Fibroblast of pulmonary artery (primary cell): ENCODE measurements around the gene RGL1.

ENCODE experiments used
- DNase-seq: peaks from one replicate; pipeline ENCODE4 v3.0.0-alpha.2; 2010; ENCODE audit warnings: low read depth
- H3K4me3 ChIP-seq: replicated peaks from 2 replicates; pipeline ENCODE4 v1.5.1; 2011; ENCODE audit warnings: low read depth, mild to moderate bottlenecking, control low read depth, low read length, moderate library complexity
- CTCF ChIP-seq: IDR thresholded peaks from 2 replicates; pipeline ENCODE4 v1.5.1; 2011; ENCODE audit warnings: mild to moderate bottlenecking, control low read depth, low read length, inconsistent platforms; ENCODE audit errors: missing control alignments

The RGL1 gene

GRCh38 chr1:183764981-183765380, 39.9 kb upstream of the RGL1 start:
- H3K4me3 ChIP-seq = no peak overlapping the region
- DNase-seq = no peak
- no peak for TF ChIP-seq CTCF

- no peak for DNase-seq
- no peak for TF ChIP-seq CTCF
- no peak overlapping the region for H3K4me3 ChIP-seq
Observed at GRCh38 chr1:183769956-183770815, 34.7 kb upstream of the RGL1 start.

GRCh38 chr1:183770816-183771128, 34.1 kb upstream of the RGL1 start:
- H3K4me3 ChIP-seq = no peak overlapping the region
- TF ChIP-seq CTCF = no peak
- no peak for DNase-seq

- DNase-seq = no peak
- no peak overlapping the region for H3K4me3 ChIP-seq
- TF ChIP-seq CTCF = no peak
Observed at GRCh38 chr1:183773482-183774274, 31.2 kb upstream of the RGL1 start.

- no peak for TF ChIP-seq CTCF
- no peak for DNase-seq
- H3K4me3 ChIP-seq = no peak overlapping the region
Observed at GRCh38 chr1:183774938-183775337, 30.0 kb upstream of the RGL1 start.

GRCh38 chr1:183776731-183777130, 28.2 kb upstream of the RGL1 start:
- DNase-seq = no peak
- TF ChIP-seq CTCF = no peak
- H3K4me3 ChIP-seq = no peak overlapping the region
